8988T (cell line): ENCODE measurements around the gene MYO1D.

Experiments used
- DNase-seq: peaks from one replicate; pipeline ENCODE4 v3.0.0; 2011

Gene MYO1D

DNA sequence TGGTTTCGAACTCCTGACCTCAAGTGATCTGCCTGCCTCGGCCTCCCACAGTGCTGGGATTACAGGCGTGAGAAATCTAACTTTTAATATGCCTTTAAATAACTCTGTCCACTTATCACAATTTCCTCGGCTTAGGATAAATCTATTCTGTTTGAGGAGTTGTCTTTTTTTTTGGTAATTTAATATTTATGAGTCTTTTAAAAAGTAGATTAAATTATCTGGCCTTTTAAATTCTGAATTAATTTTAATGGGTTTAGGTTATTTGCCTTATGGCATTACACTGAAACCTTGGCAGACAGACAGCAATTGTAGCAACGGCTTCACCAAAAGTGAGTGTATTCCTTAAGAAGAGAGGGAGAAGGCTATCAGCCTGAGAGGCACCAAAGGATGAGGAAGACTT lies 66.2 kb downstream of the MYO1D start:
- DNase-seq, result no peak

DNA sequence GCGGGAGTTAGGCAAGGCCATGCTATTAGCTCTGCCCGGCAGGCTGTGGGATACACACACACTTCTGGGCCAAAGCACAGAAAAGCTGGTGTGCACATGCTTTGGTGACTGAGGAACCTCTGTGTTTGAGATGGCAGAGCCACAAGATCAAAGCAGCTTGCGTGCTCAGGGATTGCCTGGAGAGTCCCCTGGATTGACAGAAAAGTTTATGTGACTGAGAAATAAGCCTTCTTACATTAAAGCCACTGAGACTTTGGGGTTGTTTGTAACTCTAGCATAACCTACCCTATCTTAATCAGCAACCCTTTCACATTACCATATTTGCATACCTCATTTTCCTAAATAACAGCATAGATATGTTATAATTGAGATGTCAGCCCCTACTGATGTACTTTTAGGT lies 69.3 kb downstream of the MYO1D start:
- no peak for DNase-seq

DNA sequence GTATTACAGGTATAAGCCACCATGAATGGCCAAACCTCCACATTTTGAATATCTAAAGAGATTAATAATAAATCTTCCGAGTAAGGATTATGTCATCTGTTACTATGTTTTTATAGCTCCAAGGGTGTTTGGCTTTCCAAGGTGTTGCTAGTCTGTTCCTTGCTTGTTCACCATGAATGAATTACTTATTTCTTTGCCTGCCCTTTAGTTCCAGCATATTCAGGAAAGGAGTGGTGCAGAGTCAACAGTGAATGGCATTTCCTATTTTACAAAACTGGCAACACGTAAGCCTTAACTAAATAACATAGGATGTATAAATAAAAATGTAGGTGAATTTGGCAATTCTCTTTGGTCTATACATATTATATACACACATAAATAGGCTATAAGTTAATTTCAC lies 70.3 kb downstream of the MYO1D start:
- DNase-seq, result no peak

DNA sequence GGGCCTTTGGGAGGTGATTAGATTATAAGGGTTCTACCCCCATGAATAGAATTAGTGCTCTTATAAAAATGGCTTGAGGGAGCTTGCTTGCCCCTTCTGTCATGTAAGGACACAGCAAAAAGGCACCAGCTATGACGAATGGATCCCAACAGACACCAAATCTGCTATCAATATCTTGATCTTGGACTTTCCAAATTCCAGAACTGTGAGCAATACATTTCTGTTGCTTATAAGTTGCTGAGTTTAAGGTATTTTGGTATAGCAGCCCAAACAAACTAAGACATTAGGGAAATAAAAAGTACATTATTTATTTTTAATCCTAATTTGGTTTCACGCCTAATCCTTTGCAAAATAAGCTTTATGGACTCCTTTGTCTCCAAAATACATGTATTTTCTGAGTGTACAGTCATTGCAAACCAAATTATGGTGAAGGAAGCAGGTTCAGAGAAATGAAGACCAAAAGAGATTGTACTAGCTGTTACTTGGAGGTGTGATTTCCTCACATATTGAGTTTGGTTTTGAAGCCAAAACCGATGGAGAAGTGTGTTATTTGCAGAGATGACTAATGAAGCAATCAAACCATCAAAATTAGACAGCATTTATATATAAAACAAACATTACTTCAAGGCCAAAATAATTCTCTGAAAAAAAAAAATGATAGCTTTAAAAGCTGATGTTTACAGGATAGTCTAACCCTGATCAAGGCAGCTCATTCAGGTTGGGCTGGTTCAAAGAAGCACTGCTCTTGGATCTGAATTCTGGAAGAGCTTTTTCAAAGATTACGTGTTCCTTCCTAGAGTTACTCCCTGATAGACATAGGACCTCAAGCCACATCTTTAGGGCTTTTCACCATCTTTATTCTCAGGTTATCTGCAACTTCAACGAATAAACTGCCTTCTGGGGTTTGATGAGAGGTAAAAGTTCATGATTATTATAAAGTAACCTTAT lies 71.6 kb downstream of the MYO1D start:
- DNase-seq, result no peak

DNA sequence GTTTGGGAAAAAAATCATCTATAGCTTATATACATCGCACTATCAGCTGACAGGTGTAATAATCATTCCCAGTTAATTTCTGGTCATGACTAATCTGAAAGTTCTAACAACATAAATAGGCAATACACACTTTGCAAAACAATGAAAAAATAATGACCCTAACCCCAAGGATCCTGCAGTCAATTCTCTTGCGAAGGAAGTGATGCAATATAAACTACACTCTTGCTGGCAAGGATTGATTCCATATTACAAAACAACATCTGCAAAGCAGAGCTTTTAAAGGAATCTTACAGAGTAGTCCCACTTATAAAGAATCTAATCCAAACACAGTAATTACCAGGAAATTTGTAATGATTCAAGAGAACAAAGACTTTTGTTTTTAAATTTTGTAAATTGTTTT lies 73.4 kb downstream of the MYO1D start:
- DNase-seq, result no peak

DNA sequence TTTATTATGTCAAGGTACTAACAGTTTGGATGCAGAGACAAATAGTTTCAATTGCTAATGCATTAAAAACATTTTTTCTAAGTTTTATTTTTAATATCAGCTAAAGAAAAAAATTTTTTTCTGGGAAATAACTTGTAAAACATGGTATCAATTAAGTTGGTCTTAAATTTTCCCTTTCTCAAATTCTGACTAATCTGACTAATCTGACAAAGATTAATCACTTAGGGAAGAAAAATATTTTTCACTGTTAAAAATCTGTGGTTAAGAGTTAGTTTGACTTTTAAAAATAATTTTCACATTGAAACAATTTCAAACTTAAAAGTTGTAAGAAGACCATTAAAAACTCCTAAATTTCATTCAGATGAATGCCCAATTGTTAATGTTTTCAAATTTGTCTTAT lies 74.6 kb downstream of the MYO1D start:
- DNase-seq, result no peak

DNA sequence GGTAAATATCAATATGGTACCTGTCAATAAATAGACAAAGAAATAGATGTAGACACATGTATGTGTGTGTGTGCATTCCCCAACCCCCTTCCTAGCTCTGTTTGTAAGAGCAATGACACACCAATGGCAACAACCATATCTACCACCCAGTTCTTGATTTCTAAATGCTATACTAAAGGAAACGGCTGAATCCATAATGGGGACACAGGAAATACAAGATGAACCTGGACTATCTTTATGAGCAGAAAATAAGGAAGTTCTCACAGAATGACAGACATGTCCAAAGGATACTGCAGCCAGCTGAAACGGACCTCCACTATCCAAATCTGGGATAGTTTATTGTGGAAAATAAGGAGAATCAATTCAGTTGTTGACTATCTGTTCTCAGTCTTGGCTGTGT lies 75.3 kb downstream of the MYO1D start:
- no peak for DNase-seq

DNA sequence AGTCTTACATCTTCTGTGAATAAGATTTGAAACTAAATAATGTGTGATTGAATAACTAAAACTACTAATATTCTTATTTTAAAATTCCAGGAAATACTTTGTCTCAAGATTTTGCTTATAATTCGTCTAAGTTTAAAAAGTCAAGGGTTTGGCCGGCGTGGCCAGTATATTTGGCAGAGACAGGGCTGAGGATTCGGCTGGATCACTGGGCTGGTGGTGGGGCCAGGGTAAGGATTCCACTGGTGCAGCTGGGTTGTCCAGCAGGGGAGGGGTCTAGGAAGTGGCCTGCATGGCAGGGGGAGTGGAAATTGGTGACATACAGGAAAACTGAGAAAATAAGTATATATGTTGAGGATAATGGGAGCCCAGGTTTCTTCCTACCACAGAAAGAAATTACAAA lies 75.7 kb downstream of the MYO1D start:
- no peak for DNase-seq

DNA sequence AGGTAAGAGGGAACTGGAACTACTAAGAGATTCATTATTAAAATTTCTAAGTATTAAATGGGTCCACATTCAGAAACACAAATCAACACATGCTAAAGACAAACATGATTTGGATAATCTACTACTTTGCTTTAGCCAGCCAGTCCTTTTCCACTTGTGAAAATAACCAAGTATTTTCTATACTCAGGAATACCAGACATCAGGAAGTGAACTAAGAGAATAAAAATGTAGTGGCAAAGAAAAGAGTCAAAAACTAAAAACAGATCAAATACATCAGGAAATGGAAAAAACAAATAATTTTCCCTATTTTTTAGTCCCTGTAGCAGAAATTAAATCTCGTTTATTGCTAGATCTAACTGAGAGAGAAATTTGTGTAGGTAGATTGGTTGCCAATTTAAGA lies 78.0 kb downstream of the MYO1D start:
- DNase-seq, result no peak

DNA sequence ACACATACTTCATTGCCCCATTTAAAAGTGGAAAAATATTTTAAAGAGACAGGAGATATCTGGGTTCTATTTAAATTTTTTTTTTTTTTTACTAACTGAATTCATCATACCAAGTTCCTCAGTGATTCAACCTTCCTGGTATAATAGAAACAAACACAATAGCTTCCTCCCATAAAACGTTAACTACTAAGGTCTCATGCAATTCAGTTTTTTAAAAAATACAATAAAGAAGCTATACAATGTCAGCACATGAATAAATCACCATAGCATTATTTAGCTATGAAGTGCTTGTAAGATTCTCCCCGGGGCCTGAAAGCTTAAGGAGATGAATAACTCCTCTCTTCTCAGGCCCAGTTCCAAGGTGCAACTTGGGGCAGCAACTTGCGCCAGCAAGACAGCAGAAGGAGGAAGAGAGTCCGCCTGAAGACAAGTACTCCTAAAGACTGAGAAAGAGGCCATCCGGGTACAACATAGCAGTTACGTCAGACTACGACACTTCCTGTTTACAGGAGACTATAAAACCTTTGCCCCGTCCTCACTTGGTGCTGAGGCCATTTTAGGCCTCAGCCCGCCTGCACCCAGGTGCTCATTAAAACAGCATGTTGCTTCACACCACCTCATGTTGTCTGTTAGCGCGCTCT lies 81.5 kb downstream of the MYO1D start:
- no peak for DNase-seq

DNA sequence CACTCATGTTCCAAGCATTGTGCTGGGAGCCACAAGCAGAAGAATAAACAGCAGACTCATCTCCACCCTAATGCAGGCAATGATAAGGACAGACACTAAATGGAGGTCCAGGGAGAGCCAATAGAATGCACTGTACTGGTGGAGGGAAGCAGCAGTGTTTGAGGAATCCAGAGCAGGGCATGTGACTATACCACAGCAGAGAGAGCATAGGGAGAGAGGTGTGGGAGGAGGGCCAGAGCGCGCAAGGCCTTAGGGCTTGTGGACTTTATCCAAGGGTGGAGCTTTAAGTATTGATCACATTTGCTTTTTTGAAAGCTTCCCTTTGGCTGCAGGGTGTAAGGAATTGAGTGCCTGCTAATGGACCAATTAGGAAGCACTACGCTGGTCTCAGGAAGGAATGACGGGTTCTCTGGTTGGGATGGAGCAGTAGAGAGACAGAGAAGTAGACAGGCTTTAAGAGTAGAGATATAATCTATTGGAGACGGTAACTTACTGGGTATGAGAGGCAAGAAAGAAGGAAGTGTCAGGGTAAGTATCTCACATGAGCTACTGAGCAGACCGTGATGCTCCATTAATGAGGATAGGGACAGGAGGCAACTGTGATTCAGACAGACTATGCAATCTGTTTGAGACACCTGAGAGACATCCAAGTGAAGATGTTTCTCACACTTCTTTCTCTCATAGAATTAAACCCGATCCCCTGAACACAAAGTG lies 82.2 kb downstream of the MYO1D start:
- DNase-seq, result no peak

DNA sequence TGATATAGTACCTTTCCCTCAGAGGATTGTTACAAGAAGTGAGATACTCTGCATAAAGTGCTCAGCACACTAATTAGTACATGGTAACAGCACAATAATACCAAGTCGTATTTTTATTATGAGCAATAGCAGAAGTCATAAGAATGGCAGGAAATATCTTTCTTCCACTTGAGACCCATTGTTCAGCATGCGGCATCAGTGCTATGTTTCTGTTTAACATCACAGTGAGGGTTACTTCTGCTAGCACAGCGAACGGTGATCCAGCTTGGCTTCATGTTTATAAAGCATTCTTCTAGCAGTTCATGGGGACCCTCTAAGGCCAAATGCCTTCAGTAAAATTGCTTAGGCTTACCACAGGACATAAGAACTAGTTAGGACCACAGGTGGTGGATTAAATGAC lies 83.1 kb downstream of the MYO1D start:
- no peak for DNase-seq

DNA sequence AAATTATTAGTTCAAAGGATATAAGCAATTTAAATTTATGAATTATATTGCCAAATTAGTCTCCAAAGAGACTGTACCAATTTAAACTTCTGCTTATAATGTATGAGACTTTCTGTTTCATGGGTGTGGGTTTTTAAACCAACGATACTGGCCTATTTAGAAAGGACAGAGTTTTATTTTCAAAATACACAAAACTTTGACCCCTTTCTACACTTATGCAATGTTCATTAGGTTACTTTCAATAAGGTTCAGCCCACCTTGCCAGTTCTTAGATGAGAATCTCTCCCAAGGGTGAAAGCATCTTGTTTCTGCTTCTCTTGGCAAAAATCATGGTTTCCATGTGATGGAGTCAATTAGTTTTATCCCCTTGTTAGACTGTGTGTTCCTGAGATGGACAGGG lies 84.7 kb downstream of the MYO1D start:
- no peak for DNase-seq

DNA sequence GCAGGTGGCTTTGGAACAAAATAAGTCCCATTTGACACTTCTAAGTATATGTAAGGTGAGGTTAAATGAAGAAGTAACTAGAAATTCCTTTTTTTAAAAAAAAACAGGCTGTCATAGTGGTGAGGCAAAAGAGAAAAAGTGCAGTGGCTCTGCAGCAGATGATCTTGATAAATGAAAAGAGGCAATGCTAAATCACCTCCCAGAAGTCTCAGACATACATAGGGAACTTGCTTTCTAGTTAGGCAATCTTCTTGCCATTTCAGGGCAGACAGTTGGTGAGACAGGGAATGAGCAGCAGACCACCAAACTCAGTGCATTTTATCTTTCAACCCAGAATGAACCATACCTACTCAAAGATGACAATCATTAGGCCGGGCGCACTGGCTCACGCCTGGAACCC lies 90.8 kb downstream of the MYO1D start:
- DNase-seq, result no peak

DNA sequence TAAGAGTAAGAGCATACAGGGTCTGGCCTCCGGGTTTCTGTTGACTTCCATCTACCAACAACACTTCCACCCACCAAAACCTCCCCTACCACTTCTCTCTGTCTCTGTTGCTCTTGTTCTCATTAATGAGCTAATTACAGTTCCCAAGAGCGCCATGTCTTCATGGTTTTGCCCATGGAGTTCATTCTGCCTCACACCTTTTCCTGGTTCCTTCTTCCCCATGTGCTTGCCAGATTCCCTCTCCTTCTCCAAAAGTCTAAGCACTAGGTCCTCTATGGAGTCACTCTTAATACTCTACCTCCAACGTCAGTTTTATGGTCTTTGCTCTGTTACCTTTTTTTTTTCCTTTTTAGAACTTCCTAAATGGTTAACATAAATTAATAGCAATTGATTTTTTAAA lies 92.8 kb downstream of the MYO1D start:
- no peak for DNase-seq

DNA sequence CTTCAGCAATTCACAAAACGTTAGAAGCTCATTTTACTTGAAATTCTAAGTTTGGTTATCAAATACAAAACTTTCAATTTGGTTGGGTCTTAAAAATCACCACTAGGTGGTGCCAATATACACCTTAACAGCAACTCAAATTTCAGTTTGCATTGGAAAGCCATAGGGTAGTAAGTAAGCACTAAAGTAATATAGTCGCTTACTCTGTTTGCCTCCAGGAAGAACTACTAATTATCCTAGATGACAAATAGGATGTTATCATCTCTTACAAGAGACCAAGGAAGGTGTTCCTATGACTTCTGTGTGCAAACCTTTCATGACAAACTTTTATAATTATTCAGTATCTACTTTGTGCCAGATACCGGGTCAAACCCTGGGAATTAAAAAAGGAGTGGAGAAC lies 93.3 kb downstream of the MYO1D start:
- no peak for DNase-seq

DNA sequence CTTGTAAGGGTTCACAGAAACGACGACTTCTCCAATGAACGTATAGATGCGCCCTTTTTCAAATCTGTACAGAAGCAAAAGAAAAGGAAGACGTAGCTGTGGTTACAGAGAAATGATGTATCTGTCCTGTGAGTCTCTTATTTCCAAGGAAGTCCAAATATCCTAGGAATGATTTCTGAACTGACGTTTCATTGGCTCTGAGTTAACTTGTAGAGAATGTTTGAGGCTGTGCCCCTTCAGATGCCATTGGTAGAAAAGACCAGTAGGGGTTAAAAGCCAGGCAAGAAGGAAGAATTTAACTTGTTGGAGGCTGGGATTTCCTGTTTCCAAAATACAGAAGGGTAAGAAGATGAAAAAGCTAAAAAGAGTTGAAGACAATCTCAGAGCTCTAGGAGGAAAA lies 96.2 kb downstream of the MYO1D start:
- no peak for DNase-seq

DNA sequence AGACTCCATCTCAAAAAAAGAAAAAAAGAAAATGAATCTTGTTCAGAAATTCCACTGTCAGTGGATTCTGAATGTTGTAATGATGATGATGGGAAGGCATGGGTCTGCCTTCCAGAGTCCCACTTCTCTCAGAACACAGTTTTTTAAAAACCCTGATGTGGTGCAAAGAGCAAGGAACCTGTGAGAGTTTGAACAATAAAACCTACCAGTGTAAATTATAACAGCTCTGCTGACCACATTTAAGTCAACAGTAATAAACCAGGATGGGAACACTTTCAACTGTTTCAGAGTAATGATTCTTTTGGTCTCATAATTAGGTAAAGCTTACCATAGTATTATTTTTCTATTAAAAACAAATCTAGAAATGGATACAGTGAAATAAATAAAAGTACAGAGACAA lies 99.0 kb downstream of the MYO1D start:
- no peak for DNase-seq

DNA sequence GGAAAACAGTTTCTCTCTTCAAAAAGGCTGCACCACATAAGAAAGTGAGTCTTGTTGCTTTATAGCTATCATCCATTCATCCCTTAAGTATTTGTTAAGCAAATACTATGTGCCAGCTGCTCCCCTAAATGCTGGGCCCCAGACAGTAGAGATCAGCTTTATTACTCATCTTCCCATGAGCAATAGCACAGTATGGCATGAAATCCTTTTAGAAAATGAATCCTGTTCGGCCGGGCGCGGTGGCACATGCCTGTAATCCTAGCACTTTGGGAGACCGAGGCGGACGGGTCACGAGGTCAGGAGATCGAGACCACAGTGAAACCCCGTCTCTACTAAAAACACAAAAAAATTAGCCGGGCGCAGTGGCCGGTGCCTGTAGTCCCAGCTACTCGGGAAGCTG lies 99.5 kb downstream of the MYO1D start:
- DNase-seq, result no peak

DNA sequence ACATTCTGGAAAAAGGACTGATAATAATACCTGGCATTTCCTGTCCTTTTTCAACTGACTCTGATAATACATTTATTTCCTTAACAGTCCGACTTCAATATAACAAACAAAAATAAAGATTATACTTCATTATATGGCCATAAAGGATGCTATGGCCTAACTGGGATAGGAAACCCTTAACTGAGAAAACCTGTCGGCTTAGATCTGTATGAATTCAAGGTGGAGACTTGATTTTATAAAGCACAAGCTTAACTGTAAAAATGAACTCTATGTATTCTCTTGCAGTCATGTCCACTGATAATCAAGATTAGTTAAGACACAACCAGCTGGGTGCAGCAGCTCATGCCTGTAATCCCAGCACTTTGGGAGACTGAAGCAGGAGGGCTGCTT lies 102.2 kb downstream of the MYO1D start:
- no peak for DNase-seq

DNA sequence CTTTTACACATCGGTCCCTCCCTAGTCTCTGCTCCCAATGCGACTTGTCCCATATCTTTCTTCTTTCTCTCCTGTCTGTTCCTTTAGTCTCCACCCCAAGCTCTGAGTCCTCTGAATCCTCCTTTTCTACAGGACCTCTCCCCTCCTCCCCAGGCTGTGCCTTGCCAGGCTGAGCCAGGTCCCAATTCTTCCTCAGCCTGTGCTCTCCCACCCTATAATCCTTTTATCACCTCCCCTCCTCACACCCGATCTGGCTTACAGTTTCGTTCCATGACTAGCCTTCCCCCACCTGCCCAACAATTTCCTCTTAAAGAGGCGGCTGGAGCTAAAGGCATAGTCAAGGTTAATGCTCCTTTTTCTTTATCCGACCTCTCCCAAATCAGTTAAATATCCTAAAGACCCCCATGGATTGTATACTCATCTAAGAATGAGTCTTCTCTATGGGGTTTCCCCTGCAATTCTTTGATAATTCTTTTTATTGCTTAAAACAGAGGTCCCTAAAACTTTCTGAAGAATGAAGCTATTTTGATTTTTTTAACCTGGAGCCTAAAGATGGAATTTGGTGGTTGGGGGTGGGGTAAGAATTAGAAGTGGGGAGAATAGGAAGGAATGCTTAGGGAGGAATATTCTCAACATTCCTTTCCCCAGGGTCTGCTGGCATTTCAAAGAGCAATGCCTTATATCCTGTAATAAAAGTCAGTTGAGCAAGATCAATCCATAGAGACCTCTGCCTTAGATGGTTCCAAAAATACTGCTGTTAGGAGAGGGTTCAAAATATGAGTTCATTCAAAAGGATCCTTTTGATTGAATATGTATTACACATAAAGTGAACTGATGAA lies 102.8 kb downstream of the MYO1D start:
- DNase-seq, result no peak

DNA sequence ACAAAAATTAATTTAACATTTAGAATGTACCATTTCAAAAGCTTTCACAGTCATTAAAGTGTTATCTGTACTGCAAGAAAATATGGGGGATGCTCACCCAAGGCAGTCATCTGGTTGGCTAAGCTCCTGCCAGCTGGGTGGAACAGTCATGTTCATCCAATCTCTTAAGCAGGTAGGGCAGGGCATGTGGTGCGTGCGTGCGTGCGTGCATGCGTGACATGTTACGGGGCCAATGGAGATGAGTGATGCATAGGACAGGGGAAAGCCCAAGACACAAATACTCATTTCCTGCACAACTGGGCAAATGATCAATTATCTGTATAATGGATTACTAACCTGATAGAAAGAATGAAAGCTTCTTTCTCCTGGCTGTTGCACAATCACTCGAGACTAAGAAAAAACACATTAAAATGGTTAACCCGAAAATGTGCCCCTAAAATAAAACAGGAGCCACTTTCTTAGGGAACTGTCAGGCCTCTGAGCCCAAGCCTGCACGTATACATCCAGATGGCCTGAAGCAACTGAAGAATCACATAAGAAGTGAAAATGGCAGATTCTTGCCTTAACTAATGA lies 104.4 kb downstream of the MYO1D start:
- no peak for DNase-seq

DNA sequence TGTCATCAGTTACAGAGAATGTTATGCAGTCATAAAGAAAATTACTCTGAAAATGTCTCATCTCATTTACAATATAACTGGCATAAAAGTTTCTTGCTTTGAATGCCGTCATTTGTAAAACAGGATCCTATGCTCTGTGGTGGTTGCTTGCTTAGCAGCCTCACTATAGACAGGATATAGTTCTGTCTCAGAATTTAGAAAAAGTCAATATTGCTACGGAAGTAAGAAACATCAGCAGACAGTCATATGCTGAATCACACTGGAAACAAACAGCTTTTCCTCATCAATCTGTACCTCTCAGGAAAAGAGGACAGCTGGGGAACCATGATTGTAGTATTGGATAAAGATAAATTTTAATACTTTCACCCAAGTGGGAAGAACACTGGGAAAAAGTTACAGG lies 105.5 kb downstream of the MYO1D start:
- no peak for DNase-seq
